ENCODE data around the gene KCNH2.

The KCNH2 gene

GRCh38 chr7:150959739-150960734 lies 18.1 kb downstream of the KCNH2 start:
- TF ChIP-seq CTCF (conservative IDR thresholded peaks at IDR 0.05; ENCODE audit: control insufficient read depth, insufficient read depth, low read depth, low read length) = no peak
- no peak overlapping the region for H3K4me3 ChIP-seq (ENCODE audit: control insufficient read depth, low read depth, low read length)
- DNase-seq (ENCODE audit: low read depth) = no peak

GRCh38 chr7:150959081-150959480 lies 19.0 kb downstream of the KCNH2 start:
- no peak for TF ChIP-seq CTCF (conservative IDR thresholded peaks at IDR 0.05; ENCODE audit: control insufficient read depth, insufficient read depth, low read depth, low read length)
- H3K4me3 ChIP-seq (ENCODE audit: control insufficient read depth, low read depth, low read length) = no peak overlapping the region
- no peak for DNase-seq (ENCODE audit: low read depth)

GRCh38 chr7:150958597-150958996 lies 19.5 kb downstream of the KCNH2 start:
- no peak overlapping the region for H3K4me3 ChIP-seq (ENCODE audit: control insufficient read depth, low read depth, low read length)
- no peak for DNase-seq (ENCODE audit: low read depth)
- no peak for TF ChIP-seq CTCF (conservative IDR thresholded peaks at IDR 0.05; ENCODE audit: control insufficient read depth, insufficient read depth, low read depth, low read length)

- DNase-seq (ENCODE audit: low read depth) = no peak
- no peak for TF ChIP-seq CTCF (conservative IDR thresholded peaks at IDR 0.05; ENCODE audit: control insufficient read depth, insufficient read depth, low read depth, low read length)
- no peak overlapping the region for H3K4me3 ChIP-seq (ENCODE audit: control insufficient read depth, low read depth, low read length)
Observed at GRCh38 chr7:150958062-150958552, 20.0 kb downstream of the KCNH2 start.

- DNase-seq (ENCODE audit: low read depth) = no peak
- TF ChIP-seq CTCF (conservative IDR thresholded peaks at IDR 0.05; ENCODE audit: control insufficient read depth, insufficient read depth, low read depth, low read length) = no peak
- H3K4me3 ChIP-seq (ENCODE audit: control insufficient read depth, low read depth, low read length) = no peak overlapping the region
Observed at GRCh38 chr7:150957133-150958020, 20.7 kb downstream of the KCNH2 start.

- H3K4me3 ChIP-seq (ENCODE audit: control insufficient read depth, low read depth, low read length) = no peak overlapping the region
- TF ChIP-seq CTCF (conservative IDR thresholded peaks at IDR 0.05; ENCODE audit: control insufficient read depth, insufficient read depth, low read depth, low read length) = no peak
- DNase-seq (ENCODE audit: low read depth) = no peak
Observed at GRCh38 chr7:150956395-150957132, 21.6 kb downstream of the KCNH2 start.

Measured in fibroblast of mammary gland (primary cell).